K562 (cell line): ENCODE measurements around the gene ATAD3C. TPM values are rescaled to one million over a fixed set of nuclear protein-coding genes. Genes with fewer than 3 reads are reported as not detected.

Experiments
- CBFA2T2 ChIP-seq: fragments of 450-650 bp; conservative IDR thresholded peaks from 2 replicates; pipeline ENCODE4 v1.6.1; 2017; ENCODE audit warnings: mild to moderate bottlenecking
- CREB3 ChIP-seq: fragments of 450-650 bp; conservative IDR thresholded peaks from 2 replicates; pipeline ENCODE4 v1.6.1; 2016; ENCODE audit warnings: missing genetic modification characterization, low read depth, mild to moderate bottlenecking, missing compliant biosample characterization, moderate library complexity
- DNMT1 ChIP-seq: fragments of 450-650 bp; IDR thresholded peaks from 2 replicates; pipeline ENCODE4 v1.6.1; 2016; ENCODE audit warnings: antibody characterized with exemption, mild to moderate bottlenecking
- ESRRA ChIP-seq: fragments of 450-650 bp; IDR thresholded peaks from 2 replicates; pipeline ENCODE4 v1.6.1; 2014; ENCODE audit warnings: low read depth, mild to moderate bottlenecking, moderate library complexity, borderline replicate concordance
- FOSL1 ChIP-seq: fragments of 200-800 bp; sonication (Bioruptor generic); conservative IDR thresholded peaks from 2 replicates; pipeline ENCODE4 v1.6.1; 2016; ENCODE audit warnings: missing genetic modification characterization, missing compliant biosample characterization
- HBP1 ChIP-seq: fragments of 450-650 bp; formaldehyde crosslinking; IDR thresholded peaks from 2 replicates; pipeline ENCODE4 v1.4.0; 2022; ENCODE audit warnings: missing genetic modification characterization
- JUND ChIP-seq, 2 experiments: IDR thresholded peaks; 2 replicates in 1 of 2; 3 replicates in 1 of 2; pipeline ENCODE4 v1.6.1; 2011; ENCODE audit warnings: borderline replicate concordance in 2 of 2, low read depth in 2 of 2, low read length in 2 of 2, improper control_type of control experiment in 1 of 2, missing biosample characterization in 1 of 2, missing genetic modification characterization in 1 of 2, missing genetic modification reagents in 1 of 2
- KDM4B ChIP-seq, 2 experiments: fragments of 450-650 bp in 1 of 2; sonication (generic) in 1 of 2; IDR thresholded peaks; 2 replicates each; pipeline ENCODE4 v1.6.1; 2016 to 2017; ENCODE audit warnings: borderline replicate concordance in 2 of 2, antibody characterized with exemption in 1 of 2, low read depth in 1 of 2, mild to moderate bottlenecking in 1 of 2
- LARP7 ChIP-seq: fragments of 450-650 bp; IDR thresholded peaks from 2 replicates; pipeline ENCODE4 v1.6.1; 2016
- MYBL2 ChIP-seq, 2 experiments: fragments of 450-650 bp in 1 of 2; sonication (generic) in 1 of 2; formaldehyde crosslinking in 1 of 2; IDR thresholded peaks; 2 replicates each; pipeline versions ENCODE4 v1.6.1 to v1.8.1; 2017 to 2022; ENCODE audit warnings: borderline replicate concordance in 1 of 2, inconsistent platforms in 1 of 2, low read depth in 1 of 2, mild to moderate bottlenecking in 1 of 2, missing genetic modification reagents in 1 of 2, moderate library complexity in 1 of 2
- NFATC3 ChIP-seq: fragments of 450-650 bp; IDR thresholded peaks from 2 replicates; pipeline ENCODE4 v1.6.1; 2017; ENCODE audit warnings: mild to moderate bottlenecking
- NR2C2 ChIP-seq, 2 experiments: fragments of 200-800 bp in 1 of 2; sonication (Bioruptor generic) in 1 of 2; sonication (generic) in 1 of 2; formaldehyde crosslinking in 1 of 2; IDR thresholded peaks; 2 replicates each; pipeline versions ENCODE4 v1.6.1 to v1.8.0; 2016 to 2022; ENCODE audit warnings: mild to moderate bottlenecking in 1 of 2, missing compliant biosample characterization in 1 of 2, missing genetic modification characterization in 1 of 2, missing genetic modification reagents in 1 of 2
- PHB2 ChIP-seq: fragments of 450-650 bp; IDR thresholded peaks from 2 replicates; pipeline ENCODE4 v1.6.1; 2017; ENCODE audit warnings: low read depth
- PTRF ChIP-seq: fragments of 450-650 bp; IDR thresholded peaks from 2 replicates; pipeline ENCODE4 v1.6.1; 2016; ENCODE audit warnings: mild to moderate bottlenecking, missing genetic modification characterization, missing compliant biosample characterization
- PYGO2 ChIP-seq: fragments of 450-650 bp; IDR thresholded peaks from 2 replicates; pipeline ENCODE4 v1.6.1; 2016; ENCODE audit warnings: mild to moderate bottlenecking, missing genetic modification characterization, moderate library complexity, missing compliant biosample characterization
- SMARCE1 ChIP-seq: fragments of 450-650 bp; IDR thresholded peaks from 2 replicates; pipeline ENCODE4 v1.7.1; 2016; ENCODE audit warnings: mild to moderate bottlenecking
- SNIP1 ChIP-seq: fragments of 450-650 bp; IDR thresholded peaks from 2 replicates; pipeline ENCODE4 v1.7.1; 2017; ENCODE audit warnings: low read depth, mild to moderate bottlenecking
- polyA plus RNA-seq, 8 experiments: library from polyadenylated mRNA; depleted of rRNA in 4 of 8; stranded (reverse) in 5 of 8; unstranded in 3 of 8; fragments of >200 nt; fragmentation: Nextera tagmentation in 2 of 8; fragmentation: Illumina TruSeq in 1 of 8; extraction: Ambion mirVana in 2 of 8; extraction: Trizol in 1 of 8; gene quantifications; 2 replicates each; pipeline versions ENCODE4 v1.2.1 to v1.2.3, GENCODE V29; 2011 to 2014; ENCODE audit warnings: inconsistent platforms in 1 of 8, missing spikeins in 1 of 8
- total RNA-seq, 7 experiments: library from RNA; depleted of rRNA in 6 of 7; stranded (reverse); fragments of >200 nt in 6 of 7; fragmentation: Illumina TruSeq in 2 of 7; extraction: Trizol in 2 of 7; gene quantifications; 2 replicates each; pipeline versions ENCODE4 v1.2.1 to v1.2.3, GENCODE V29; 2011 to 2021; ENCODE audit warnings: low replicate concordance in 1 of 7
- TF ChIP-seq, protein P1 (sequence below), 2 experiments: fragments of 450-650 bp in 1 of 2; IDR thresholded peaks; 2 replicates each; pipeline ENCODE4 v1.6.1; 2011 to 2017; ENCODE audit warnings: low read depth in 2 of 2, antibody characterized with exemption in 1 of 2, borderline replicate concordance in 1 of 2, low read length in 1 of 2, mild to moderate bottlenecking in 1 of 2, mixed read lengths in 1 of 2; ENCODE audit not compliant: control insufficient read depth in 1 of 2
- TF ChIP-seq, protein P2 (sequence below): fragments of 450-650 bp; formaldehyde crosslinking; IDR thresholded peaks from 2 replicates; pipeline ENCODE4 v1.4.0; 2020; ENCODE audit warnings: mild to moderate bottlenecking, moderate library complexity

ATAD3C gene
- total and polyA plus RNA-seq, 9 of the 15 experiments (the other 6 are each of a cell fraction or from before 2014, with no cell fraction given) = 0.03 to 0.18 TPM; not detected in 7

- TF ChIP-seq SMARCE1 = no peak
- TF ChIP-seq MYBL2 (IDR thresholded peaks at IDR 0.05; ENCODE audit: low read depth) = no peak
- TF ChIP-seq MYBL2 (CRISPR knock-in tag; IDR thresholded peaks at IDR 0.05; ENCODE audit: borderline replicate concordance) = no peak
- no peak for TF ChIP-seq LARP7
- TF ChIP-seq CBFA2T2 = no peak
- TF ChIP-seq PTRF = no peak
- no peak for TF ChIP-seq CREB3 (tag)
- no peak for TF ChIP-seq HBP1 (CRISPR knock-in tag)
- TF ChIP-seq PYGO2 = no peak
- no peak for TF ChIP-seq NFATC3
- TF ChIP-seq PHB2 = no peak
- peak; percentile 73; the same call in 1 of the 2 replicates for TF ChIP-seq NR2C2 (CRISPR knock-in tag; IDR thresholded peaks at IDR 0.05)
- peak; percentile 39; the same call in 1 of the 2 replicates for TF ChIP-seq NR2C2 (tag; IDR thresholded peaks at IDR 0.05)
- no peak for TF ChIP-seq FOSL1
- TF ChIP-seq JUND (IDR thresholded peaks at IDR 0.05; ENCODE audit: borderline replicate concordance, low read depth, low read length) = peak; percentile 34; the same call in 1 of the 2 replicates
- no peak for TF ChIP-seq JUND (tag; IDR thresholded peaks at IDR 0.05; ENCODE audit: borderline replicate concordance, low read depth, low read length)
- TF ChIP-seq ESRRA = no peak; the same call in 1 of the 2 replicates
- no peak; the same call in 1 of the 2 replicates for TF ChIP-seq SNIP1
- TF ChIP-seq, protein P1, sequence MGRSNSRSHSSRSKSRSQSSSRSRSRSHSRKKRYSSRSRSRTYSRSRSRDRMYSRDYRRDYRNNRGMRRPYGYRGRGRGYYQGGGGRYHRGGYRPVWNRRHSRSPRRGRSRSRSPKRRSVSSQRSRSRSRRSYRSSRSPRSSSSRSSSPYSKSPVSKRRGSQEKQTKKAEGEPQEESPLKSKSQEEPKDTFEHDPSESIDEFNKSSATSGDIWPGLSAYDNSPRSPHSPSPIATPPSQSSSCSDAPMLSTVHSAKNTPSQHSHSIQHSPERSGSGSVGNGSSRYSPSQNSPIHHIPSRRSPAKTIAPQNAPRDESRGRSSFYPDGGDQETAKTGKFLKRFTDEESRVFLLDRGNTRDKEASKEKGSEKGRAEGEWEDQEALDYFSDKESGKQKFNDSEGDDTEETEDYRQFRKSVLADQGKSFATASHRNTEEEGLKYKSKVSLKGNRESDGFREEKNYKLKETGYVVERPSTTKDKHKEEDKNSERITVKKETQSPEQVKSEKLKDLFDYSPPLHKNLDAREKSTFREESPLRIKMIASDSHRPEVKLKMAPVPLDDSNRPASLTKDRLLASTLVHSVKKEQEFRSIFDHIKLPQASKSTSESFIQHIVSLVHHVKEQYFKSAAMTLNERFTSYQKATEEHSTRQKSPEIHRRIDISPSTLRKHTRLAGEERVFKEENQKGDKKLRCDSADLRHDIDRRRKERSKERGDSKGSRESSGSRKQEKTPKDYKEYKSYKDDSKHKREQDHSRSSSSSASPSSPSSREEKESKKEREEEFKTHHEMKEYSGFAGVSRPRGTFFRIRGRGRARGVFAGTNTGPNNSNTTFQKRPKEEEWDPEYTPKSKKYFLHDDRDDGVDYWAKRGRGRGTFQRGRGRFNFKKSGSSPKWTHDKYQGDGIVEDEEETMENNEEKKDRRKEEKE (IDR thresholded peaks at IDR 0.05; ENCODE audit: borderline replicate concordance in 1 of 2, control insufficient read depth in 1 of 2, low read depth in 2 of 2, low read length in 1 of 2) = no peak
- TF ChIP-seq, protein P2, sequence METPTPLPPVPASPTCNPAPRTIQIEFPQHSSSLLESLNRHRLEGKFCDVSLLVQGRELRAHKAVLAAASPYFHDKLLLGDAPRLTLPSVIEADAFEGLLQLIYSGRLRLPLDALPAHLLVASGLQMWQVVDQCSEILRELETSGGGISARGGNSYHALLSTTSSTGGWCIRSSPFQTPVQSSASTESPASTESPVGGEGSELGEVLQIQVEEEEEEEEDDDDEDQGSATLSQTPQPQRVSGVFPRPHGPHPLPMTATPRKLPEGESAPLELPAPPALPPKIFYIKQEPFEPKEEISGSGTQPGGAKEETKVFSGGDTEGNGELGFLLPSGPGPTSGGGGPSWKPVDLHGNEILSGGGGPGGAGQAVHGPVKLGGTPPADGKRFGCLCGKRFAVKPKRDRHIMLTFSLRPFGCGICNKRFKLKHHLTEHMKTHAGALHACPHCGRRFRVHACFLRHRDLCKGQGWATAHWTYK (CRISPR knock-in tag) = no peak
- TF ChIP-seq KDM4B (IDR thresholded peaks at IDR 0.05; ENCODE audit: borderline replicate concordance in 2 of 2, low read depth in 1 of 2) = no peak; a peak in 1 of 4 replicates
- no peak for TF ChIP-seq DNMT1
Observed at GRCh38 chr1:1441002-1441888, 8.2 kb upstream of the ATAD3C start (continued).
